ENCODE data around the gene PLLP. TPM values are rescaled to one million over a fixed set of nuclear protein-coding genes. Genes with fewer than 3 reads are reported as not detected.

PLLP gene
- total RNA-seq, 2 donors from 2014 or later = 5.9 to 9.1 TPM

DNA sequence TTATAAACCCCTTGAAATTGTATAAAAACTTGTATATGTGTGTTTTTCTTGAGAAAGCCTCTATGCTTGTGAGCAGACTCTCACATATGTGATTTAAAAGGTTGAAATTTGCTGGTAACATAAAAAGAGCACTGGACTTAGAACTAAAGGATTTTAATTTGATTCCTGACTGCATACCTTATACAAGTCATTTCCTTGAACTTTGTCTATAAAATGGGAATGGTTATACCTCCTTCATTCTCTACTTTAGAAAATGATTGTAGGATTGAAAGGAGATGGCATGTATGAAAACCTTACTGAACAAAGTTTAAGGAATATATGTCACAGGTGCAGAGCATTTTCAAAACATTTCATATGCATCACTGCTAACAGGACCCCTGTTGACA lies 49.8 kb downstream of the PLLP start:
- H3K9ac ChIP-seq (ENCODE audit: extremely low read depth, low read length, poor library complexity, severe bottlenecking) = no peak overlapping the region
- no peak overlapping the region for H3K27ac Mint-ChIP-seq
- no peak overlapping the region for H3K4me3 Mint-ChIP-seq
- peaks cover 89% of the 10 kb centered on the region for H3K36me3 ChIP-seq (ENCODE audit: control insufficient read depth, insufficient read depth, low read length)
- TF ChIP-seq, protein P1, sequence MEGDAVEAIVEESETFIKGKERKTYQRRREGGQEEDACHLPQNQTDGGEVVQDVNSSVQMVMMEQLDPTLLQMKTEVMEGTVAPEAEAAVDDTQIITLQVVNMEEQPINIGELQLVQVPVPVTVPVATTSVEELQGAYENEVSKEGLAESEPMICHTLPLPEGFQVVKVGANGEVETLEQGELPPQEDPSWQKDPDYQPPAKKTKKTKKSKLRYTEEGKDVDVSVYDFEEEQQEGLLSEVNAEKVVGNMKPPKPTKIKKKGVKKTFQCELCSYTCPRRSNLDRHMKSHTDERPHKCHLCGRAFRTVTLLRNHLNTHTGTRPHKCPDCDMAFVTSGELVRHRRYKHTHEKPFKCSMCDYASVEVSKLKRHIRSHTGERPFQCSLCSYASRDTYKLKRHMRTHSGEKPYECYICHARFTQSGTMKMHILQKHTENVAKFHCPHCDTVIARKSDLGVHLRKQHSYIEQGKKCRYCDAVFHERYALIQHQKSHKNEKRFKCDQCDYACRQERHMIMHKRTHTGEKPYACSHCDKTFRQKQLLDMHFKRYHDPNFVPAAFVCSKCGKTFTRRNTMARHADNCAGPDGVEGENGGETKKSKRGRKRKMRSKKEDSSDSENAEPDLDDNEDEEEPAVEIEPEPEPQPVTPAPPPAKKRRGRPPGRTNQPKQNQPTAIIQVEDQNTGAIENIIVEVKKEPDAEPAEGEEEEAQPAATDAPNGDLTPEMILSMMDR (conservative IDR thresholded peaks at IDR 0.05) = no peak
- no peak for DNase-seq
- peaks cover 75% of the 10 kb centered on the region for H3K36me3 Mint-ChIP-seq (ENCODE audit: low read depth)
- no peaks in the 10 kb centered on the region for H3K9me3 Mint-ChIP-seq
- H3K4me1 Mint-ChIP-seq = no peaks in the 10 kb centered on the region
- no peak overlapping the region for H3K4me3 ChIP-seq (ENCODE audit: low read length)
- no peaks in the 10 kb centered on the region for H3K4me1 ChIP-seq (ENCODE audit: control insufficient read depth, insufficient read depth, low read length)
- H3K27ac ChIP-seq (ENCODE audit: low read depth, low read length) = no peak overlapping the region
- no peaks in the 10 kb centered on the region for H3K27me3 ChIP-seq (ENCODE audit: control insufficient read depth, insufficient read depth, low read length, poor library complexity, severe bottlenecking)
- H3K27me3 Mint-ChIP-seq (ENCODE audit: insufficient read depth) = no peaks in the 10 kb centered on the region
- H3K9me3 ChIP-seq (ENCODE audit: control insufficient read depth, low read length) = no peaks in the 10 kb centered on the region

DNA sequence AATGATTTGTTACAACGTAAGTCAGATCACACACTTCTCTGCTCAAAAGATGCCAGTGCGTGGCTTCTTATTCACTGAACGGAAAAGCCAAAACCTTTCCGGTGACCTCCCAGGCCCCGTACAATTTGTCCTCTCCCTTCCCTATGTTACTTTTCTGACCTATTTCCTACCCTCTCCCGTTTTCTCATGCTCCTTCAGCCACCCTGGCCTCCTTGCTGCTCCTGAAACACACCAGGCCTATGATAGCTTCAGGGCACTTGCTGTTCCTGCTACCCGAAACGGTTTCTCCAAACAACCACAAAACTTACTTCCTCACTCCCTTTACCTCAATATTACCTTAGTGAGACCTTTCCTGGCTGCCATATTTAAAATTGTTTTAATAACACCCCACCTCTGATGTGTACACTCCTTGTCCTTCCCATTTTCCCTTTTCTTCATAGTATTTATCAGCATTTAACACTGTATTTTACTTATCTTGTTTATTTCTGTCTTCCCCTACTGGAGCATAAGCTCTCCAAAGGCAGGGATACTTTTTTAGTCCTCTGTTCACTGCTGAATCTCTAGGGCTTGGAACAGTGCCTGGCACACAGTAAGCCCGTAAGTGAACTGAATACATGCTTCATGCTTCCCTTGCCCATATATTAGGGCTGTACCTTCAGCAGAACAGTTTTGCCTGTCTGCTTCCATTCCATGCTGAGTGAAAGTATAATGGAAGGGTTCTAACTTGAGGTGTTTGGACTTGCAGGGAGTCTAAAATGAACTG lies 50.3 kb downstream of the PLLP start:
- Histone ChIP-seq H3K4me3 (ENCODE audit: low read length) (no peak overlapping the region), H3K27ac (ENCODE audit: low read depth, low read length) (no peak overlapping the region), H3K4me1 (ENCODE audit: control insufficient read depth, insufficient read depth, low read length) (no peaks in the 10 kb centered on the region), H3K9me3 (ENCODE audit: control insufficient read depth, low read length) (no peaks in the 10 kb centered on the region), H3K27me3 (ENCODE audit: control insufficient read depth, insufficient read depth, low read length, poor library complexity, severe bottlenecking) (no peaks in the 10 kb centered on the region), H3K36me3 (ENCODE audit: control insufficient read depth, insufficient read depth, low read length) (peaks cover 86% of the 10 kb centered on the region), H3K9ac (ENCODE audit: extremely low read depth, low read length, poor library complexity, severe bottlenecking) (no peak overlapping the region)
- H3K9me3 Mint-ChIP-seq = no peaks in the 10 kb centered on the region
- DNase-seq = no peak
- no peaks in the 10 kb centered on the region for H3K4me1 Mint-ChIP-seq
- H3K27me3 Mint-ChIP-seq (ENCODE audit: insufficient read depth) = no peaks in the 10 kb centered on the region
- peak overlapping the region; percentile 26 for H3K27ac Mint-ChIP-seq
- H3K36me3 Mint-ChIP-seq (ENCODE audit: low read depth) = peaks cover 74% of the 10 kb centered on the region
- 91 to 94% methylated on average over 8 to 9 of the region's 9 CpGs for WGBS, 2 experiments (ENCODE audit: insufficient coverage in 1 of 2, insufficient read length in 1 of 2)
- no peak overlapping the region for H3K4me3 Mint-ChIP-seq
- TF ChIP-seq, protein P1 (conservative IDR thresholded peaks at IDR 0.05) = no peak

DNA sequence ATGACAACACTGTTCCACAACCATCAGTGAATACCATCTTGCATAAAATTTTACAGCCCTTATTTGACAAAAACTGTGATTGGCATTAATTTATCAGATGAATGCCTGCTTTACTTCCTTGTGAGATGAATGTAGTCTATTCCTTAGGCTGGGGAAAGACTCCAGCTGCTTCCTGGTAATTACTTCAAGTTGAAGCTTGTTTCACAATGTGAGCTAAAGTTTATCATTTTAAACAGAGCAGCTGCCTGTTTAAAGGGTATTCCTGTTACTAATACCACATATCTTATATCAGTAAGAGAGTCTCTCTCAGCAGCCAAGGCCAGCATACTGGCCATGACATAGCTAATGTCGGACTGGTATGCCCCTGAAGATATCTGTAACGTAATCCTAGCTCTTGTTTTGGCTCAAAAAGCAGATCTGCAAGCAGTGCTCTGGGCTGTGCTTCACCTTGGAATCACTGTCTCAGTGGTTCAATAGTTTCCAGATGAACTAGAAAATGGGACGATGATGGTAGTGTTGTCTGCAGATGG lies 52.6 kb downstream of the PLLP start:
- H3K27ac ChIP-seq (ENCODE audit: low read depth, low read length) = no peak overlapping the region
- WGBS, 2 experiments (ENCODE audit: insufficient coverage in 1 of 2, insufficient read length in 1 of 2) = 95 to 100% methylated on average over 3 of the region's 3 CpGs
- no peaks in the 10 kb centered on the region for H3K9me3 Mint-ChIP-seq

More for the DNA sequence above, 52.6 kb downstream of the PLLP start:
- Mint-ChIP-seq H3K27ac (no peak overlapping the region), H3K4me1 (no peaks in the 10 kb centered on the region), H3K36me3 (ENCODE audit: low read depth) (peaks cover 75% of the 10 kb centered on the region), H3K27me3 (ENCODE audit: insufficient read depth) (no peaks in the 10 kb centered on the region), H3K4me3 (no peak overlapping the region)
- Histone ChIP-seq H3K9me3 (ENCODE audit: control insufficient read depth, low read length) (no peaks in the 10 kb centered on the region), H3K36me3 (ENCODE audit: control insufficient read depth, insufficient read depth, low read length) (peaks cover 93% of the 10 kb centered on the region), H3K9ac (ENCODE audit: extremely low read depth, low read length, poor library complexity, severe bottlenecking) (no peak overlapping the region), H3K27me3 (ENCODE audit: control insufficient read depth, insufficient read depth, low read length, poor library complexity, severe bottlenecking) (no peaks in the 10 kb centered on the region), H3K4me3 (ENCODE audit: low read length) (no peak overlapping the region), H3K4me1 (ENCODE audit: control insufficient read depth, insufficient read depth, low read length) (no peaks in the 10 kb centered on the region)
- DNase-seq = no peak
- TF ChIP-seq, protein P1 (conservative IDR thresholded peaks at IDR 0.05) = no peak
